Activated CD4-positive, alpha-beta memory T cell treated with anti-CD3 and anti-CD28 coated beads, Interleukin-2, amount 10 ng/mL, durations not matched to agents 7 days and 5 days (primary cell): ENCODE measurements around the gene ADGRG1. TPM values are rescaled to one million over a fixed set of nuclear protein-coding genes. Genes with fewer than 3 reads are reported as not detected.

Source experiments
- CTCF ChIA-PET: fragments of 350-600 bp; sonication (Branson Sonifier 250); formaldehyde crosslinking; loops from one replicate; lab custom pipeline; 2021; ENCODE audit warnings: antibody characterized with exemption, inconsistent platforms; lab: Charles Lee
- POLR2A ChIA-PET: fragments of 350-600 bp; sonication (Branson Sonifier 250); formaldehyde crosslinking; loops from one replicate; lab custom pipeline; 2021; ENCODE audit warnings: antibody characterized with exemption; lab: Charles Lee
- DNase-seq: peaks from one replicate; pipeline ENCODE4 v3.0.0-alpha.2; 2020
- H3K27ac Mint-ChIP-seq: one replicate; pipeline ENCODE4 v1.8.0; 2021; ENCODE audit warnings: mild to moderate bottlenecking, mixed read lengths
- H3K27me3 Mint-ChIP-seq: one replicate; pipeline ENCODE4 v1.8.0; 2021; ENCODE audit warnings: mixed read lengths
- H3K36me3 Mint-ChIP-seq: one replicate; pipeline ENCODE4 v1.8.0; 2021; ENCODE audit warnings: low read depth, mixed read lengths
- H3K4me1 Mint-ChIP-seq: one replicate; pipeline ENCODE4 v1.8.0; 2021; ENCODE audit warnings: mixed read lengths
- H3K4me3 Mint-ChIP-seq: one replicate; pipeline ENCODE4 v1.8.0; 2021; ENCODE audit warnings: mild to moderate bottlenecking, mixed read lengths
- H3K9me3 Mint-ChIP-seq: one replicate; pipeline ENCODE4 v1.8.0; 2021; ENCODE audit warnings: mixed read lengths
- total RNA-seq, 2 experiments: library from RNA; stranded (reverse); gene quantifications; one replicate each; pipeline ENCODE4 v1.2.3, GENCODE V29; 2021

Gene ADGRG1
- total RNA-seq, 2 experiments from 2014 or later: 7.4 to 8.3 TPM

DNA sequence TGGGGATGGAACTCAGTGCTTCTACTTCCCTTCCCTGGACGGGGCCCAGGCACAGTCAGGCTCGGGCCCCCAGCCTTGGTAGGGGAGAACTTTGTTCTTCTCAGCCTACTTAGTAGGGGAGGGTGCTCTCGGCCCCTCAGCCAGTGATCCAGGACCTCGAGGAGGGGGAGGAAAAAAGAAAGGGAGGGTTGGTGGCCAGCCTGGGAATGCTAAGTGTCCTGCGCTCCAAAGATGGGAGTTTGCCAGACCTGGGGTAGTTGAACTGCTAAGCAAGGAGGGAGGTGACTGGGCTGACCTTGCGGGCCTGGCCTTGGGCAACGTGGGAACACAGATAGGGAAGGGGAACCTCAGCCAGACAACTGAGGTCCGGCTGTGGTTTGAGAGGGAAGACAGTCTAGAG lies 12.2 kb downstream of the ADGRG1 start:
- no peaks in the 10 kb centered on the region for H3K9me3 Mint-ChIP-seq
- no peak overlapping the region for H3K4me3 Mint-ChIP-seq
- POLR2A ChIA-PET: interaction anchor here (0.6 to 2.4 kb wide), 2 partner anchors 39 to 270 kb away, joined by 3 to 11 read pairs; no protein-coding TSS in a partner anchor
- no peaks in the 10 kb centered on the region for H3K36me3 Mint-ChIP-seq
- H3K27ac Mint-ChIP-seq: no peak overlapping the region
- H3K27me3 Mint-ChIP-seq: peaks cover 38% of the 10 kb centered on the region
- no peak for DNase-seq
- CTCF ChIA-PET: interaction anchor here (1.4 to 6.8 kb wide), 3 partner anchors 8 to 50 kb away, joined by 4 to 37 read pairs (median 8); no protein-coding TSS in a partner anchor
- H3K4me1 Mint-ChIP-seq: peaks cover 2% of the 10 kb centered on the region

DNA sequence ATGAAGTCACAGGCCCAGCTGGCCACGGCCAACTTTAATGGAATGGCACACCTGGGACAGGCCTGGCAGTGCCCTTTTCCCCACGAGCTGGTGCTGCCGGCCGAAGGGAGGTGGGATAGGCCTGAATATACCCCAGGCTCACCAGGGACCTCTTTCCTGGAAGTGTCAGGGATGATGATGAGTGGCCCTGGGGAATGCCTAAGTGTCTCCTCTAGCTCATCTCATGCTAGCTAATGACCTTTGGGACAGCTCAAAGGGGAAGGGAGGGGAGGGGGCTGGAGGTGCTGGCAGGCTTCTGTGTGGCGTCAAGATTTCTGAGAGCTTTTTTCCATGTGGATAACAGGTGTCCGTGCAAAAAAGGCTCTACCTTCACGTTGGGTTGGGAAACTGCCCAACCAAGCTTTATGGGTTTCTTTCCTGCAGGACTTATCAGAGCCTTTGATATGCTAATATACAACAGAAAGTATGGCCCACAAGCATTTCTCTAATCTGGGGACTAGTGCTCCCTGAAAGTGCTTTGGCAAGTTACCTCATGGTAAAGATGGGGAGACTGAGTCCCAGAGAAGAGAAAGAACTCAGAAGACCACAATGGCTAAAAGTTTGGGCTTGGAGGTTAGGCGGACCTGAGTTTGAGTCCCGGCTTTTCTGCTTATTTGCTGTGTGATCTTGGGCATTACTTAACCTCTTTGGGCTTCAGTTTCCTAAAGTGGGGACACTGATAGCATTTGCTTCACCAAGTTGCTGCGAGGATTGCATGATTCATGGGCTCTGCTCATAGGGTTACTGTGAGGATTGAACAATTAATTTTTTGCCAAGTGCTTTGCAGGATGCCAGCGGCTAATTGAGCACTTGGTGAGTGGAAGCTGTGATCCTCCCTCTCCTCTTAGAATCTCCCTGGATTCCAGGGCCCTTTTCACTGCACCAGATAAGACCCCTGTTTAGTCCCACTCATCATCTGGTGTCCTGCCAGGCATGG lies 14.0 kb downstream of the ADGRG1 start:
- ChIA-PET CTCF (interaction anchor here (0.7 to 2.4 kb wide), 5 partner anchors 33 to 180 kb away, joined by 3 to 9 read pairs (median 6); partner anchors contain the start of gene POLR2C), POLR2A (interaction anchor here (2.4 kb wide), 1 partner anchor 41 kb away, joined by 11 read pairs; no protein-coding TSS in a partner anchor)
- no peaks in the 10 kb centered on the region for H3K36me3 Mint-ChIP-seq
- H3K27me3 Mint-ChIP-seq: peaks cover 29% of the 10 kb centered on the region
- H3K4me3 Mint-ChIP-seq: no peak overlapping the region
- no peaks in the 10 kb centered on the region for H3K9me3 Mint-ChIP-seq
- H3K4me1 Mint-ChIP-seq: peaks cover 8% of the 10 kb centered on the region
- no peak overlapping the region for H3K27ac Mint-ChIP-seq
- DNase-seq: no peak

DNA sequence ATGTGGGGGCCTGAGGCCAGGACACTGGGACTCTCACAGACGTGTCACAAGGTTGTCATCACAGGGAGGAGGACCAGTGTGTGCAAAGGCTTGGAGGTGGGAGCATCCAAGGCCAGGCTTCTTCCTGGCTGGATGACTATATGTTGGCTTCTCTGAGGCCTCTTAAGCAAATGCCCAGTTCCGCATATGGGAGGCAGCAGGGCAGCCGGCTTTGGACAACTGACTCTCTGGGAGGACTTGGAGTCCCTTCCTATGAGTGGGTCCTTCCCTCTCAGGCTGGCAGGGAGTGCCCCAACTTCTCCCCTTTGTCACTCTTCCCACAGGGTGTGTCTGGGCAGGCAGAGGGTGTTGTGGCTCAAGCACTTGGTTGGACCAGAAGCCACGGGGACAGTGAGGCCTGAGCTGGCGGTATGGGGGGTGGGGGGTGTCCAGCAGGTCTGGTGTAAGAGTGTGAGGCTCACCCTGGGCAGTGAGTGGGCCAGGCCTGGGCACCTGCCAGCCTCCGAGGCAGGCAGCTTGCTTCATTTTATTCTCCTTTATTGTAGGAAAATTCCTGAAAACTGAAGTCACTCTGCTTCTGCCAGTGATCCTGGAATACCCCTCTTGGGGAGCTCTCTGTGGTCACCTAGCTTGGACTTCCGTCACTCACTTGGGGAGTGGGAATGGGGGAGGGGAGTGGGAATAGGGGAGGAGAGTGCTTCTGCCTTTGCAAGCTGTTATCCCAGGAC lies 14.9 kb downstream of the ADGRG1 start:
- Mint-ChIP-seq H3K9me3 (no peaks in the 10 kb centered on the region), H3K27me3 (peaks cover 20% of the 10 kb centered on the region), H3K4me3 (no peak overlapping the region), H3K27ac (no peak overlapping the region), H3K36me3 (no peaks in the 10 kb centered on the region), H3K4me1 (peaks cover 16% of the 10 kb centered on the region)
- DNase-seq: no peak
- ChIA-PET POLR2A (interaction anchor here (1.2 kb wide), 2 partner anchors 51 to 68 kb away, joined by 4 read pairs; no protein-coding TSS in a partner anchor), CTCF (interaction anchor here (0.5 to 1.0 kb wide), 4 partner anchors 56 to 101 kb away, joined by 3 to 4 read pairs (median 4); partner anchors contain the start of gene ADGRG5)

DNA sequence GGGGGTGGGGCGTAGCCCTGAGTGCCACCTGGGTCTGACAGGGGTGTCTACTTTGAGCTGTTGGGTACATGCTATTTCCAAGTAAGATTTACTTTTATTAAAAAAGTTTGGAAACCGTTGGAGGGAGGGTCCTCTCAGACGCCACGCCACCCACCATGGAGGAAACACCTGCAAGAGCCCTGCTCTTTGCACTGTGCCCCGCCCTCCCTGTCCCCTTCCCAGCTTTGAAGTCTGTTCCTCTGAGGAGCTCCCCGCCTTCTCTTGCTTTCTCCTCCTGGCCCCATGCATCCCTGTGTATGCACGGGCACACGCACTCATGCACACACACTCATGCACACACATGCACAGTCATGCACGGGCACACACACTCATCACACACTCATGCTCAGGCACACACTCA lies 15.5 kb downstream of the ADGRG1 start:
- no peak for DNase-seq
- POLR2A ChIA-PET: interaction anchor here (1.2 kb wide), 2 partner anchors 51 to 68 kb away, joined by 4 read pairs; no protein-coding TSS in a partner anchor

DNA sequence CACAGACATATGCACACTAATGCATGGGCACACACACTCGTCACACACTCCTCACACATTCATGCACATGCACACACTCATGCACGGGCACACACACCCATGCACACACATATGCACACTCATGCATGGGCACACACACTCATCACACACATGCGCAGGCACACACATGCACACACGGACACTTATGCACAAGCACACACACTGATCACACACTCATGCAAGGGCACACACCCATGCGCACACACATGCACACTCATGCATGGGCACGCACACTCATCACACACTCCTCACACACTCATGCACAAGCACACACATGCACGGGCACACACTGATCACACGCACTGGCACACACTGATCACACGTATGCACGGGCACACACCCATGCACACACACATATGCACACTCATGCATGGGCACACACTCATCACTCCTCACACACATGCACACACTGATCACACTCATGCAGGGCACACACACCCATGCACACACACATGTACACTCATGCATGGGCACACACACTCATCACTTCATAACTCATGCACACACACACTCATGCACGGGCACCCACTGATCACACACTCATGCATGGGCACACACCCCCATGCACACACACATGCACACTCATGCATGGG lies 16.1 kb downstream of the ADGRG1 start:
- POLR2A ChIA-PET: interaction anchor here (1.2 kb wide), 2 partner anchors 52 to 69 kb away, joined by 4 read pairs; no protein-coding TSS in a partner anchor

More for the DNA sequence above, 15.5 kb downstream of the ADGRG1 start:
- Mint-ChIP-seq H3K36me3 (no peaks in the 10 kb centered on the region), H3K9me3 (no peaks in the 10 kb centered on the region), H3K27me3 (peaks cover 18% of the 10 kb centered on the region), H3K4me1 (peaks cover 22% of the 10 kb centered on the region), H3K4me3 (no peak overlapping the region), H3K27ac (no peak overlapping the region)
- CTCF ChIA-PET: interaction anchor here (0.5 to 1.0 kb wide), 3 partner anchors 56 to 101 kb away, joined by 3 to 4 read pairs (median 3); partner anchors contain the start of gene ADGRG5

DNA sequence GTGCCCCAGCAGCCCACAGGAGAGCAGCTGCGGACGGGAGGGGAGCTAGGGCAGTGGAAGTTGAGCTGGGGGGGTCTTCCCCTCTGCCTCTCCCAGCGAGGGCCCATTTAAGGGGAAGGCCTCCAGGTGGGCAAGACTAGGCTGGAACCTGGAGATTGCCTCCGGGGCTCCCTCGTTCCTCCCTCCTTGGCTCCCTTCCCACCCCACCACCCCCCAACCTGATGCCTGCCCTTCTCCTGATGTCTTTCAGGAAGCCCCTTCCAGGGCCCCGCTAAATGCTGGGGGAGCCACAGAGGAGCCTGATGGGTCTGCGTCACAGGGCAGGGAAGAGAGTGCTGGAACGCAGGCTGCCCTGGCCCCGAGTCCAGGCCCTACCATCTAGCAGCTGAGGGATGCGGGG lies 16.7 kb downstream of the ADGRG1 start:
- Mint-ChIP-seq H3K36me3 (no peaks in the 10 kb centered on the region), H3K27ac (no peak overlapping the region), H3K4me1 (peaks cover 28% of the 10 kb centered on the region), H3K9me3 (no peaks in the 10 kb centered on the region), H3K27me3 (peaks cover 7% of the 10 kb centered on the region), H3K4me3 (no peak overlapping the region)
- no peak for DNase-seq
- ChIA-PET CTCF (interaction anchor here (0.8 to 6.4 kb wide), 2 partner anchors 43 to 67 kb away, joined by 3 to 189 read pairs; no protein-coding TSS in a partner anchor), POLR2A (no interaction called here)

More for the DNA sequence above, 16.1 kb downstream of the ADGRG1 start:
- no peak for DNase-seq
- Mint-ChIP-seq H3K36me3 (no peaks in the 10 kb centered on the region), H3K9me3 (no peaks in the 10 kb centered on the region), H3K4me3 (no peak overlapping the region), H3K27me3 (peaks cover 13% of the 10 kb centered on the region), H3K27ac (no peak overlapping the region), H3K4me1 (peaks cover 28% of the 10 kb centered on the region)
- CTCF ChIA-PET: interaction anchor here (6.4 kb wide), 1 partner anchor 66 kb away, joined by 189 read pairs; no protein-coding TSS in a partner anchor

DNA sequence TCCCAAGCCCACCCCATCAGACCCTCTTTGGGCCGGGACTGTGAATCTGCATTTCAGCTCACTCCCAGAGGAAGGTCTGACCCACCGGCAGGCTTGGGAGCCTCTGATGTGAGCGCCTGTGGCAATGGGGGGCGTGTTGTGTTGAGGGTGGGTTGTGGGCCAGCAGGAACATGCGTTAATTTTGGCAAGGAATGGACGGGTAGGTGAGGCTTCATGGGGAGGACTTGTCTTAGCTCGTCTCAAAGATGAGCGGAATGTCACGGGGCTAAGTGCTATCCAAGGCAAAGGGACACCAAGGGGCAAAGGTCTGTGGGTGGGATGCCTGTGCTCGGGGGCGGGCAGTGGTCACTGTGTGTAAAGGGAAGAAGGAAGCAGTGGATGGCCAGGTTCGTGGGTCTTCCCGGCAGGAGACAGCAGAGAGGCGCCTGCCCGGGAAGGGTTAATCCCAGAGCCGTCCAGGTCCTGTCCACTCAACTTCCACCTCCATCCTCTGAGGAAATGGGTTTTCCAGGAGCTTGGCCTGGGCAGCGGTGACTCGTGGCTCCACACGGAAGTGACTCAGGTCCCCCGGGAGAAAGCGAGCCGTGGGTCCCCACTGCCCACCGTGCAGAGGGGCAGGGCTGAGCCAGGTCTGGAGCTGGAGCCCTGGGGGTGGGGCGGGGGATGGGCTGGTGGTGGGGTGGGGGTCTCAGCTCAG lies 17.4 kb downstream of the ADGRG1 start:
- no peak for DNase-seq
- H3K27me3 Mint-ChIP-seq: no peaks in the 10 kb centered on the region
- H3K36me3 Mint-ChIP-seq: no peaks in the 10 kb centered on the region
- H3K4me3 Mint-ChIP-seq: no peak overlapping the region
- ChIA-PET CTCF (interaction anchor here (0.8 to 7.6 kb wide), 5 partner anchors 24 to 67 kb away, joined by 3 to 189 read pairs (median 83); no protein-coding TSS in a partner anchor), POLR2A (interaction anchor here (3.6 kb wide), 1 partner anchor 36 kb away, joined by 18 read pairs; no protein-coding TSS in a partner anchor)
- no peak overlapping the region for H3K27ac Mint-ChIP-seq
- peaks cover 28% of the 10 kb centered on the region for H3K4me1 Mint-ChIP-seq
- H3K9me3 Mint-ChIP-seq: no peaks in the 10 kb centered on the region

DNA sequence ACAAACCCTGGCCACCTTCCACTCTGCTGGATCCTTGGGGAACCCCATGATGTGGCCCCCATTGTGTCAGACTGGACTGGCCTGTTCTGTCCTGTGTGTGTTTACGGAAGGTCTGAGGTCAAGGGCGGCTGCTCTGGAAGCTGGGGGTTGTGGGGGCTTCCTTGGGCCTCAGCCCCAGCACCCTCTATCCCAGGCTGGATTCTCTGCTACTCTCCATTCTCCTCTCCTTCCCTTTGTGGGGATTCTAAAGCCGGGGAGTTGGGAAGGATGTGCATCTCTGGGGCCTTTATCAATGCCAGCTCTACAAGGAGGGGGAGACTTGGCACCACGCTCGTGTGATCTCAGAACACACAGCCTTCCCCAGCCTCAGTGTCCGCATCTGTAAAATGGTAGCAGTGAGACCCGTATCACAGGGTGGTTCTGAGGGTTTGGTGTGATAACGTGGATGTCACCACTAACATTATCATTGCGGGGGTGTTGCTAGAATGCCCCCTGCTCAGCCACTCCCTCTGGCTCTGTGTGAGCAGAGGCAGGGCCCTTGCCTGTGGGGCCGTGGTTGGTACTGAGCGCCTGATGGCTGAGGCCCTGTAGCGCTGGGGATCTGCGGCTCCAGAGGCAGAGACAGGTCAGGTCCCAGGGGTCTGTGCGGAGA lies 18.1 kb downstream of the ADGRG1 start:
- peak overlapping the region; percentile 23 for H3K27ac Mint-ChIP-seq
- POLR2A ChIA-PET: interaction anchor here (1.5 to 3.6 kb wide), 5 partner anchors 9 to 55 kb away, joined by 4 to 18 read pairs (median 11); no protein-coding TSS in a partner anchor
- H3K9me3 Mint-ChIP-seq: no peaks in the 10 kb centered on the region
- peaks cover 33% of the 10 kb centered on the region for H3K4me1 Mint-ChIP-seq
- DNase-seq: no peak
- CTCF ChIA-PET: interaction anchor here (1.3 to 7.6 kb wide), 6 partner anchors 9 to 68 kb away, joined by 7 to 189 read pairs (median 80); no protein-coding TSS in a partner anchor
- no peak overlapping the region for H3K4me3 Mint-ChIP-seq
- H3K36me3 Mint-ChIP-seq: no peaks in the 10 kb centered on the region
- H3K27me3 Mint-ChIP-seq: no peaks in the 10 kb centered on the region

DNA sequence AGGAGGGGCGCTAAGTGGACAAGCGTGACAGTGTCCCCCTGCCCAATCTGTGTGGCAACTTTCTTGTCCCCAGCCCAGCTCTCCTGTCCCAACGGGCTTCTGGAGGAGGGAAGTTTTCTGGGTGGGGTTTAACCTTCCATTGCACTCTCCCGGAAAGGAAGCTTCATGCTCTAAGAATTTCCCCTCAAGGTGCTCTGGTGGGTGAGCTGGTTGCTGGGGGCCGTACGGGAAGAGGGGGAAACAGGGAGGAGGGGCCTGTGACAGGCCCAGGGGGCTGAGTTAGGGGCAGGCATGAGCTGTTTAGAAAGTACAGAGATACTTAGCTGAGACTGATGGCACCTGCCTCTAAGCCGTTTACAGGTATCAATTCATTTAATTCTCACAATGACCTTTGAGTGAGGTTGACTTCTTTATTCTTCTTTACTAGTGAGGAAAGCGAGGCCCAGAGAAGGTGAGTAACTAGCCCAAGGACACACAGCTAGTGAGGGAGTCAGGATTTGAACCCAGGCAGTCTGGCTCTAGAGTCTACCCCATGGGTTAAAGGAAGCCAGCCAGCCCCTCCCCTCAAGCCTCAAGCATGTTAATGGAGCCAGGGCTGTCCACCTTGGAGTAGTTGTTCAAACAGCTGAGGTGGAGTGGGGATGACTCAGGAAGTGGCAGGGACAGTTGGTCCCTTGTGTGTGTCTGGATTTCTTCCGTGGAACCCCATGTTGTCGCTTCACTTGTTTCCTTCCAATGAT lies 18.9 kb downstream of the ADGRG1 start:
- no peak for DNase-seq
- Mint-ChIP-seq H3K36me3 (no peaks in the 10 kb centered on the region), H3K27ac (peak overlapping the region; percentile 47), H3K4me3 (no peak overlapping the region), H3K27me3 (no peaks in the 10 kb centered on the region), H3K4me1 (peaks cover 41% of the 10 kb centered on the region), H3K9me3 (no peaks in the 10 kb centered on the region)
- ChIA-PET POLR2A (interaction anchor here (1.0 to 3.6 kb wide), 8 partner anchors 10 to 110 kb away, joined by 3 to 25 read pairs (median 8); partner anchors contain the start of gene CCDC102A), CTCF (interaction anchor here (0.8 to 7.6 kb wide), 15 partner anchors 10 to 347 kb away, joined by 3 to 189 read pairs (median 7); partner anchors contain the start of gene KATNB1)

DNA sequence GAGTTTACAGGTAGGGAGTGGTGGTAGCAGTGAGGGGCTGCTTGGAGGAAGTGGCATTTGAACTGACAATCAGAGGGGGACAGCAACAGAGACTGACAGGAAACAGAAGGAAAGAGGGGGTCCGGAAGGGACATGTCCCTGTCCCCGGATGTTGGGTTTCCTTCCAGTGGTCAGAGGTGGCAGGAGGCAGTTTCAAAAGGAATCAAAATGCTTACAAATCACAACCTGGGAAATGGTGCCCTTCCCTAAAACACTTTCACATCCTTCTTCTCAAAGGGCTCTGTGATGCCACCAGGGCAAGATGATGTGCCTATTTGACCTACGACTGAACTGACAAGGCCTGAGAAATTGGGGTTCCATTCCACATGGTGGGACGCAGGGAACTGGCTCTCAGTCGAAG lies 19.7 kb downstream of the ADGRG1 start:
- Mint-ChIP-seq H3K4me1 (peaks cover 41% of the 10 kb centered on the region), H3K4me3 (no peak overlapping the region), H3K36me3 (no peaks in the 10 kb centered on the region), H3K27me3 (no peaks in the 10 kb centered on the region), H3K9me3 (no peaks in the 10 kb centered on the region), H3K27ac (peak overlapping the region; percentile 47)
- CTCF ChIA-PET: interaction anchor here (0.8 to 7.6 kb wide), 19 partner anchors 10 to 251 kb away, joined by 3 to 189 read pairs (median 5); partner anchors contain the start of genes ADGRG1 and KATNB1
- POLR2A ChIA-PET: interaction anchor here (1.0 to 3.6 kb wide), 9 partner anchors 10 to 186 kb away, joined by 3 to 25 read pairs (median 6); partner anchors contain the start of gene CCDC102A
- no peak for DNase-seq
